Bronchial epithelial cell (primary cell): ENCODE results near the gene BCAS3. TPM values are rescaled to one million over a fixed set of nuclear protein-coding genes. Genes with fewer than 3 reads are reported as not detected.

Experiments used
- DNase-seq: peaks from one replicate; pipeline ENCODE4 v3.0.0-alpha.2; 2010; ENCODE audit warnings: low read depth
- FAIRE-seq: peaks from 2 replicates; lab custom pipeline; 2011; peaks lifted over from hg19 to GRCh38; lab: Jason Lieb, UNC
- H3K27me3 ChIP-seq: 2 replicates; pipeline ENCODE4 v1.5.1; 2011; ENCODE audit warnings: low read length; ENCODE audit not compliant: control insufficient read depth, insufficient read depth
- H3K36me3 ChIP-seq: 2 replicates; pipeline ENCODE4 v1.5.1; 2011; ENCODE audit warnings: low read length; ENCODE audit not compliant: control insufficient read depth, insufficient read depth
- H3K4me3 ChIP-seq: 2 replicates; pipeline ENCODE4 v1.5.1; 2011; ENCODE audit warnings: mild to moderate bottlenecking, low read depth, low read length, control low read depth
- total RNA-seq: library from RNA; depleted of rRNA; stranded (reverse); fragments of >200 nt; gene quantifications from 2 replicates; pipeline ENCODE4 v1.2.1, GENCODE V29; 2014
- TF ChIP-seq, protein P1 (sequence below): IDR thresholded peaks from 2 replicates; pipeline ENCODE4 v1.5.1; 2011; ENCODE audit warnings: mild to moderate bottlenecking, moderate library complexity, low read length, control low read depth, inconsistent platforms; ENCODE audit not compliant: insufficient read depth, severe bottlenecking

The BCAS3 gene
- total RNA-seq, 1 donor from 2014 or later = 10.3 TPM

DNA sequence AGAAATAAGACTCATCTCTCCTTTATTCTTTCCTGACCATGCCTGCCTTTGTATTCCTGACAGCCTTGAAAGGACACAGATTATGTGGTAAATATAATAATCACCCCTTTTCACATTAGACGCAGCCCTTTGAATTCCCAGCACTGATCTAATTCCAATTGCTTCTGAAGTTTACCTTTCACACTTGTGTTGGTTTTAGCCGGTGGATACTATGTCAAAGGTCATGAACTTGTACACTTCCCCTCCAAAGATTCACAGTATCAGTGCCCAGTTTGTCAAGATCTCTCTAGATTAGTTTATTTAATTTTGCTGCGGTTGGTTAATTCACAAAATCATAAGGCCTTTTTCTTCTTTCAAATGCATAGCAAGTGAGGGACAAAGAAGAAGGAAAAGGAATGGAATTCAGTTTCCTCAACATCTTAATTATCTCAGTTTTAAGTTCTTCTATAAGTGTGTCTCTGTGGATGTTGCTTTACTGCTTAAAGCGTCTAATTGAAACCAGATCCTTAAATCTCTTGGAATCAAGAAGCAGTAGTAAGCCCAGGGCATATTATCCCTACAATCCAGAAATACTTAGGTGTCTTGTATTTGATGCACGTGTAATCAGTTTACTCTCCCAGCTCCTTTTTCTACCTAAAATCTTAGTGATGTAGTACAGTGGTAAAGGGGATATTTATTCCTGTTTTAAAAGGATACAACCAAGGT lies 547.7 kb downstream of the BCAS3 start:
- TF ChIP-seq, protein P1, sequence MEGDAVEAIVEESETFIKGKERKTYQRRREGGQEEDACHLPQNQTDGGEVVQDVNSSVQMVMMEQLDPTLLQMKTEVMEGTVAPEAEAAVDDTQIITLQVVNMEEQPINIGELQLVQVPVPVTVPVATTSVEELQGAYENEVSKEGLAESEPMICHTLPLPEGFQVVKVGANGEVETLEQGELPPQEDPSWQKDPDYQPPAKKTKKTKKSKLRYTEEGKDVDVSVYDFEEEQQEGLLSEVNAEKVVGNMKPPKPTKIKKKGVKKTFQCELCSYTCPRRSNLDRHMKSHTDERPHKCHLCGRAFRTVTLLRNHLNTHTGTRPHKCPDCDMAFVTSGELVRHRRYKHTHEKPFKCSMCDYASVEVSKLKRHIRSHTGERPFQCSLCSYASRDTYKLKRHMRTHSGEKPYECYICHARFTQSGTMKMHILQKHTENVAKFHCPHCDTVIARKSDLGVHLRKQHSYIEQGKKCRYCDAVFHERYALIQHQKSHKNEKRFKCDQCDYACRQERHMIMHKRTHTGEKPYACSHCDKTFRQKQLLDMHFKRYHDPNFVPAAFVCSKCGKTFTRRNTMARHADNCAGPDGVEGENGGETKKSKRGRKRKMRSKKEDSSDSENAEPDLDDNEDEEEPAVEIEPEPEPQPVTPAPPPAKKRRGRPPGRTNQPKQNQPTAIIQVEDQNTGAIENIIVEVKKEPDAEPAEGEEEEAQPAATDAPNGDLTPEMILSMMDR = no peak
- H3K27me3 ChIP-seq = no peaks in the 10 kb centered on the region
- no peaks in the 10 kb centered on the region for H3K36me3 ChIP-seq
- no peak for FAIRE-seq
- no peak overlapping the region for H3K4me3 ChIP-seq
- DNase-seq = no peak

DNA sequence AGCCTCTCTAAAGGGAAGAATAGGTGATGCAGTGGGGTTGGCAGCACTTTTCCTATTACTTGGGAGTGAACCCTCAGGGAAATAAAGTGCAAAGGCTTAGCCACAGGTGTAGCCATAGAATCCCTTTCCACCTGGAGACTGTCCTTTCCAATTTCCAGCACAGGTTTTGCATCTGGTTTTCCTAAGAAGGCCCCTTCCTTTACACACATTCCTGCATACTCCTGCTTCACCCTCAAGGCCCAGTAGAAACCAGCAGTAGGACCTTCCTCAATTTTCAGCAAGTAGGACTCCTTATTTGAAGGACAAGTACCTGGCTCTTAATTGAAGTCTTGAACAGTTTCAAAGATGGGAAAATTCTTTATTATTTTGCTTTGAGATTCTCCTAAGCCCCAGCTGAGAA lies 550.2 kb downstream of the BCAS3 start:
- H3K27me3 ChIP-seq = no peaks in the 10 kb centered on the region
- TF ChIP-seq, protein P1 = no peak
- no peaks in the 10 kb centered on the region for H3K36me3 ChIP-seq
- DNase-seq (no peak), FAIRE-seq (no peak)
- no peak overlapping the region for H3K4me3 ChIP-seq

DNA sequence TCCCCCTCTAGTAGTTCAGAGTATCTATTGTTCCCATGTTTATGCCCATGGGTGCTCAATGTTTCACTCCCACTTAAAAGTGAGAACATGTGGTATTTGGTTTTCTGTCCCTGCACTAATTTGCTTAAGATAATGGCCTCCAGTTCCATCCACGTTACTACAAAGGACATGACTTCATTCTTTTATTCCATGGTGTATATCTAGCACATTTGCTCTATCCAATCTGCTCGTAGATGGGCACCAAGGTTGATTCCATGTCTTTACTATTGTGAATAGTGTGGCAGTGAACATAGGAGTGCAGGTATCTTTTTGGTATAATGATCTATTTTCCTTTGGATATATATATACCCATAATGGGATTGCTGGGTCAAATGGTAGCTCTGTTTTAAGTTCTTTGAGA lies 552.8 kb downstream of the BCAS3 start:
- Histone ChIP-seq H3K4me3 (no peak overlapping the region), H3K36me3 (no peaks in the 10 kb centered on the region), H3K27me3 (no peaks in the 10 kb centered on the region)
- FAIRE-seq (no peak), DNase-seq (no peak)
- TF ChIP-seq, protein P1 = no peak

DNA sequence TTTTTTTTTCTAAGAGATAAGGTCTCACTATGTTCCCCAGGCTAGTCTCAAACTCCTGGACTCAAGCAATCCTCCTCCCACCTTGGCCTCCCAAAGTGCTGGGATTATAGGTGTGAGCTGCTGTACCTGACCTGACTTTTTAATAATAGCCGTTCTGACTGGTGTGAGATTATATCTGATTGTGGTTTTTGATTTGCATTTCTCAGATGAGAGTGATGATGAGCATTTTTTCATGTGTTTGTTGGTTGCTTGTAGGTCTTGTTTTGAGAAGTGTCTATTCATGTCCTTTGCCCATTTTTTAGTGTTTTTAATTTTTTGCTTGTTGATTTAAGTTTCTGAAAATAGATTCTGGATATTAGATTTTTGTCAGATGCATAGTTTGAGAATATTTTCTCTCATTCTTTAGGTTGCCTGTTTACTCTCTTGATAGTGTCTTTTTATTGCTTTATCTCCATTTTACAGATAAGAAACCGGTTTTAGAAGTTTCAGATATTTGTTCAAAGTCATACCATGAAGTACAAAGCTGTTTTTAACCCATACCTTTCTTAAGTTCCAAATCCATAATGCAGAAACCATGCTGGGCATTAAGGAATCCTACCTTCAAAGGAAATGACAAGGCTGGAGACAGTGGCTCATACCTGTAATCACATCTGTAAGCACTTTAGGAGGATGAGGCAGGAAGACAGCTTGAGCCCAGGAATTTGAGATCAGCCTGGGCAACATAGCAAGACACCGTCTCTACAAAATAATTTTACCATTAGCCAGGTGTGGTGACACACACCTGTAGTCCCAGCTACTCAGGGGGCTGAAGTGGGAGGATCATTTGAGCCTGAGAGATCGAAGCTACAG lies 553.5 kb downstream of the BCAS3 start:
- TF ChIP-seq, protein P1 = no peak
- no peak for DNase-seq
- Histone ChIP-seq H3K27me3 (no peaks in the 10 kb centered on the region), H3K36me3 (no peaks in the 10 kb centered on the region), H3K4me3 (no peak overlapping the region)
- FAIRE-seq = no peak

DNA sequence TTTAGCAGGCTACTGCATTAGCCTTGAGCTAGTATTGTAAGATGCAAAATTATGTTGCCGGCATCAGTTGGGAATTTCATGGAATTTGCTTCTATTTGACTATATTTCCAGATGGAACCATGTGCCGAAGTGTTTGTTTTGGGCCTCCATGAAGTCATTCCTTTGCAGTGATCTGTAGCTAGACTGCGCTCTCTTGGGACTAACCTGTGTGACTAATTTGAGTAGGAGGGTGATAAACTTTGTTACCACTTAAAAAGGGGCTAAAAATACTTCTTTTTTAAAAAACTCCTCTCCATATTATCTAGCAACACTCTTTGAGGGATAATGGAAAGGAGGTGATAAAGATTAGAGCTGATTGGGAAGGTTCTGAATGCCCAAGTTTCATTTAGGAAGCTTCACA lies 555.2 kb downstream of the BCAS3 start:
- DNase-seq (no peak), FAIRE-seq (no peak)
- TF ChIP-seq, protein P1 = no peak
- H3K36me3 ChIP-seq = no peaks in the 10 kb centered on the region
- no peaks in the 10 kb centered on the region for H3K27me3 ChIP-seq
- H3K4me3 ChIP-seq = no peak overlapping the region
